ENCODE data around the gene SBSN. TPM values are rescaled to one million over a fixed set of nuclear protein-coding genes. Genes with fewer than 3 reads are reported as not detected.

The SBSN gene
- total RNA-seq, 2 donors from 2014 or later = not detected

GRCh38 chr19:35501684-35502083, 26.4 kb downstream of the SBSN start:
- ATAC-seq (no peak), DNase-seq (ENCODE audit: low spot score in 2 of 2) (no peak)
- Mint-ChIP-seq H3K9me3 (no peaks in the 10 kb centered on the region), H3K36me3 (no peaks in the 10 kb centered on the region), H3K27ac (no peak overlapping the region)

- no peaks in the 10 kb centered on the region for H3K36me3 Mint-ChIP-seq
- ATAC-seq (no peak), DNase-seq (ENCODE audit: low spot score in 2 of 2) (no peak)
- no peak overlapping the region for H3K27ac Mint-ChIP-seq
- no peaks in the 10 kb centered on the region for H3K9me3 Mint-ChIP-seq
Measured at GRCh38 chr19:35500611-35501010, 27.5 kb downstream of the SBSN start.

- ATAC-seq = no peak
- Mint-ChIP-seq H3K9me3 (no peaks in the 10 kb centered on the region), H3K27ac (no peak overlapping the region), H3K36me3 (no peaks in the 10 kb centered on the region)
- no peak for DNase-seq (ENCODE audit: low spot score in 2 of 2)
Measured at GRCh38 chr19:35498984-35499527, 29.1 kb downstream of the SBSN start.

GRCh38 chr19:35498220-35498619, 29.9 kb downstream of the SBSN start:
- peak overlapping the region in 1 of 2 donors; percentile 56 for H3K27ac Mint-ChIP-seq
- ATAC-seq (no peak), DNase-seq (ENCODE audit: low spot score in 2 of 2) (no peak)
- no peaks in the 10 kb centered on the region for H3K9me3 Mint-ChIP-seq
- no peaks in the 10 kb centered on the region for H3K36me3 Mint-ChIP-seq

- H3K36me3 Mint-ChIP-seq = no peaks in the 10 kb centered on the region
- DNase-seq (ENCODE audit: low spot score in 2 of 2) (no peak), ATAC-seq (no peak)
- H3K27ac Mint-ChIP-seq = no peak overlapping the region
- H3K9me3 Mint-ChIP-seq = no peaks in the 10 kb centered on the region
Measured at GRCh38 chr19:35497406-35497805, 30.7 kb downstream of the SBSN start.

- no peaks in the 10 kb centered on the region for H3K9me3 Mint-ChIP-seq
- DNase-seq (ENCODE audit: low spot score in 2 of 2) (peak; percentile 75 to 78), ATAC-seq (peak; percentile 94 to 98)
- H3K27ac Mint-ChIP-seq = no peak overlapping the region
- no peaks in the 10 kb centered on the region for H3K36me3 Mint-ChIP-seq
Measured at GRCh38 chr19:35495107-35496064, 32.7 kb downstream of the SBSN start.

- no peak for DNase-seq (ENCODE audit: low spot score in 2 of 2)
- Mint-ChIP-seq H3K36me3 (no peaks in the 10 kb centered on the region), H3K27ac (no peak overlapping the region), H3K9me3 (no peaks in the 10 kb centered on the region)
- ATAC-seq = no peak
Measured at GRCh38 chr19:35493971-35494370, 34.1 kb downstream of the SBSN start.

- DNase-seq (ENCODE audit: low spot score in 2 of 2) = no peak
- Mint-ChIP-seq H3K9me3 (no peaks in the 10 kb centered on the region), H3K36me3 (no peaks in the 10 kb centered on the region), H3K27ac (no peak overlapping the region)
- no peak for ATAC-seq
Measured at GRCh38 chr19:35491836-35492360, 36.2 kb downstream of the SBSN start.

GRCh38 chr19:35490364-35490763, 37.7 kb downstream of the SBSN start, which contains the start of gene KRTDAP:
TSS of gene KRTDAP (minus strand) at chr19:35490464. CDS start at chr19:35490442, 22 bp downstream.
- ATAC-seq (no peak), DNase-seq (ENCODE audit: low spot score in 2 of 2) (no peak)
- no peaks in the 10 kb centered on the region for H3K36me3 Mint-ChIP-seq
- no peaks in the 10 kb centered on the region for H3K9me3 Mint-ChIP-seq
- H3K27ac Mint-ChIP-seq = no peak within 1 kb of the TSS

GRCh38 chr19:35488677-35489076, 39.4 kb downstream of the SBSN start:
- DNase-seq (ENCODE audit: low spot score in 2 of 2) (no peak), ATAC-seq (no peak)
- H3K9me3 Mint-ChIP-seq = no peaks in the 10 kb centered on the region
- H3K36me3 Mint-ChIP-seq = no peaks in the 10 kb centered on the region
- H3K27ac Mint-ChIP-seq = no peak overlapping the region

GRCh38 chr19:35487656-35488182, 40.4 kb downstream of the SBSN start:
- no peaks in the 10 kb centered on the region for H3K9me3 Mint-ChIP-seq
- H3K36me3 Mint-ChIP-seq = no peaks in the 10 kb centered on the region
- H3K27ac Mint-ChIP-seq = no peak overlapping the region
- no peak for DNase-seq (ENCODE audit: low spot score in 2 of 2)
- ATAC-seq = no peak

- Mint-ChIP-seq H3K27ac (no peak overlapping the region), H3K36me3 (no peaks in the 10 kb centered on the region), H3K9me3 (no peaks in the 10 kb centered on the region)
- DNase-seq (ENCODE audit: low spot score in 2 of 2) (no peak), ATAC-seq (no peak)
Measured at GRCh38 chr19:35486268-35486708, 41.8 kb downstream of the SBSN start.

- Mint-ChIP-seq H3K9me3 (no peaks in the 10 kb centered on the region), H3K36me3 (no peaks in the 10 kb centered on the region), H3K27ac (peak overlapping the region in 1 of 2 donors; percentile 11)
- no peak for DNase-seq (ENCODE audit: low spot score in 2 of 2)
- ATAC-seq = peak; percentile 14 to 61
Measured at GRCh38 chr19:35484252-35485036, 43.7 kb downstream of the SBSN start.

- DNase-seq (ENCODE audit: low spot score in 2 of 2) (no peak), ATAC-seq (no peak)
- no peaks in the 10 kb centered on the region for H3K9me3 Mint-ChIP-seq
- no peak overlapping the region for H3K27ac Mint-ChIP-seq
- no peaks in the 10 kb centered on the region for H3K36me3 Mint-ChIP-seq
Measured at GRCh38 chr19:35483089-35483488, 45.0 kb downstream of the SBSN start.

- no peak for ATAC-seq
- no peaks in the 10 kb centered on the region for H3K36me3 Mint-ChIP-seq
- no peak overlapping the region for H3K27ac Mint-ChIP-seq
- H3K9me3 Mint-ChIP-seq = no peaks in the 10 kb centered on the region
- DNase-seq (ENCODE audit: low spot score in 2 of 2) = no peak
Measured at GRCh38 chr19:35478794-35479677, 49.1 kb downstream of the SBSN start.

- ATAC-seq (no peak), DNase-seq (ENCODE audit: low spot score in 2 of 2) (peak in 1 of 2 donors; percentile 38)
- H3K36me3 Mint-ChIP-seq = no peaks in the 10 kb centered on the region
- no peaks in the 10 kb centered on the region for H3K9me3 Mint-ChIP-seq
- H3K27ac Mint-ChIP-seq = no peak overlapping the region
Measured at GRCh38 chr19:35476149-35476548, 52.0 kb downstream of the SBSN start.
